H54 (cell line): ENCODE measurements around the gene LMOD2.

Experiments
- DNase-seq: peaks from one replicate; pipeline ENCODE4 v3.0.0; 2011; ENCODE audit warnings: low spot score, mixed read lengths; ENCODE audit not compliant: insufficient read length
- FAIRE-seq: peaks from 3 replicates; lab custom pipeline; 2011; peaks lifted over from hg19 to GRCh38; lab: Jason Lieb, UNC
- POLR2A ChIP-seq: IDR thresholded peaks from 2 replicates; pipeline ENCODE4 v1.6.1; 2011; ENCODE audit warnings: low read depth, mild to moderate bottlenecking, low read length

The LMOD2 gene

DNA sequence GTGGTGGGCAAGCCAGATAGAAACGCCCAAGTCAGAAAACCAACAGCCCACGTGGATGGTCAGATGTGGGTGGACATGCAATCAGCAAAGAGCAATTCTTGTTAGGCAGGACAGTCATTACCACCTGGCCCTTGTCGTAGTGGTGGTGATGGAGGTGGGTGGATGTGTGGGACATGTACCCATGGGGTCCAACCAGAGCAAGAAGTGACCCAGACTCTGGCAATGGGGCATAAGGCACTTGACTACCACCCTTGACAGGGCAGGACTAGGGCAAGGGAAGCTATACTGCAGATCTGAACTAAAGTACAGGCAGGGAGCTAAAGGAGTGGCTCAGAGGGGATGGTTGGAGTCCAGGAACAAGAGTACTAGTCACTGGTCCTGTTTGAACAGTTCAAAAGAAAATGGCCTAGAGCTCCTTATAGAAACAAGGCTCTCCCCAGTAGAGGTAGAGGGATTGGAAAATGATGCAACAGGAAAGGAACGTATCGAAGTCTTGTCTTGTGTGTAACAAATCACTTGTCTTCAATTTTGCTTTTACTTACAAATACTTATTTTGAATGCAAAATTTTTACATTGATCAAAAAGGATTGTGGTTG, 17.6 kb downstream of the LMOD2 start:
- FAIRE-seq = no peak

DNA sequence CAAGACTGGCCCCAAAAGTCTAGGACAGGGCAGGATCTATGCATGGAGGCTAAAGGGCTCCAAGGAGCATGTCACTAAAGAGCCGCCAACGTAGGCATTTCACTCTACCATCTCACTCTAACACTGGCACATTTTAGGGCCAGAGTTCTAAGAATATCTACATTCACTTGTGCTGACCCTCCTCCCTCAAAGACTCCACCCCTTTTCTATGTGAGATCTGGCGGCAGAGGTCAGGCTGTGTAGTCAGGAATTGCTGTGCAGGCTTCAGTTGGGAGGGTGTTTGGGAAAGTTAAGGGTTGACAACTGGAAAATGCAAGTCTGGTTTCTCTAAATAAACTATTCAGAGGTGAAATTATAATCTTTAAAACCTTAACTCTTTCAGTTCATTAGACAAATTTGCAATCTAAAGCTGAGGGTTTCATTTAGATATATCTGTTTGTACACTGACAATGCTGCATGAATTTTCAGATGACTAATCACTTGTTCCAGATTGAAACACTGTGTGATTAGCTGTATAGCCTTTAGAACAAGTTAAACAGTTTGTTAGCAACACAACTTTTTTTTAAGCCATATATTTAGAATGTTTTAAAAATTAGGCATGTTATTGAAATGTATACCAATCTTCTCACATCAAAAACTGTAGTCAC, 18.2 kb downstream of the LMOD2 start:
- DNase-seq (no peak), FAIRE-seq (no peak)
- no peak for TF ChIP-seq POLR2A

More for the DNA sequence above, 17.6 kb downstream of the LMOD2 start:
- TF ChIP-seq POLR2A = no peak
- no peak for DNase-seq

DNA sequence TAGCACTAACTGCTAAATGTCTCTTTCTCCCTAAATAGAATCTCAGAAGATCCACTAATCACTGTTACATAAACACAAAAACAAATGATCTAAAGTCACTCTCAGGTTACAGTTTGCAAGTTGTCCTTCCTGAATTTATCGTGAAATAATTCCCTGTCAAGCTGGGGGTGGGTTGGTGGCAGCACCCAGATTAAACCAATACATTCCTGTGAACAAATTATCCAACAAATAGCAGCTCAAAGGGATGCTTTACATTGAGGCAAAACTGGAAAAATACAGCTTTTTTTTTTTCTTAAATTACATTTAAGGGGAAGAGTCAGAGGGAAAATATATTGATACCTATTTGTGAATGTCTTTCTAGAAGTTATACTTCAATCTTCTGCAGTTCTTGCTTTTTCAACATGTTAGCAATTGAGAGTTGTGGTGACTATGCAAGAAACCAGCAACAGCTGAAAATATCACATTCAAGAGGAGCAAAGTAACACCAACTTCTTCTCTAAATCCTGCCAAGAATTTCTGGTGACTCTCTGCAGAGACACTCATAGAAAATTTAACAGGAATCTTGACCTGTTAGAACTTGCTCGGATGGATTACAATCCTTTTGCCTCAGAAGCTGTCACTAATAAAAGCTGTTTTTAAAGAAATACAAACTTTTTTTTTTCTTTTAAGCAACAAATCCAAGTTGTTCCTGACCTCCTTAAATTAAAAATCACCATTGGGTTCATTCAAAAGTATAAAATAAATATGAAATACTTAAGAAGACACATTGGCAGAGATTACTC, 18.9 kb downstream of the LMOD2 start:
- no peak for DNase-seq
- no peak for TF ChIP-seq POLR2A
- no peak for FAIRE-seq

DNA sequence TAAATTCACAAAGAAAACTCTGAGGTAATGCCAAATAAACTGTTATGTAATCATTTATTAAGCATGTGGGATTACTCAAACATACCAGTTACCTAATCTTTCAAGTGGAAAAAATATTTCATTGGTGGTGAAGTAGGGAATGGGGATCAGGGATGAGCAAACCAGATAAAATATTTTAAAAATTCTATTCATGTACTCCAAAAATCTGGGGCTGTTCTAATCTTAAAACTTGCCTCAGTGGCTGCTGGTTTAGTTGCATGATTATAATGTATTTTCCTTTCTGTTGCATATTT, 19.5 kb downstream of the LMOD2 start:
- FAIRE-seq = no peak
- DNase-seq = no peak
- TF ChIP-seq POLR2A = no peak

DNA sequence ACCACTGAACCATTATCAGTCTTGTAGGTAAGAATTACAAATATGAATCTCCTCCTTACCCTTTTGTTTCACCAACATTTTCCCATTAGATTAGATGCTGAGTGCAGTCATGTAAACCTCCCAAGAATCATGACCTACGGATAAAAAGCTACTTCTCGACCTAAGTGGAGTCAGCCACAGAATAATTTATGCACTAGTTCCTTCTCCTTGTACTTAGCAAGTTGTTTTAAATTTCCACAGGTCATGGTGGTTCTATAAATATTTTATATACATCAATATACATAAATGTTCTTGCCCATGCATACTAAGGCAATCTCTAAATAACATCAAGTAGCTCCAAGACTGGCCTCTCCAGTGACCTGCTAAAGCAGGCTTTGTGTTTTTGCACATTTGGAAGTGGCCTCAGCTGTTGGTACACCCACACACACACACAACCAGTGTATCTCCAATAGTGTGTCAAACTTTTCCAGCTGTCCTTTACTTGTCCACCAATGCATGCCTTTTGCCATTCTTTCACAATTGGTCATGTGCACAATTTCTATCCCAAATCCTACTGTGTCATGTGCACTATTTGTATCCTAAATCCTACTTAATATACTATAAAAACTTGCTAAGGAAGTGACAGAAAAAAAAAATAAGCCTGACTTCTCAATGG, 21.5 kb downstream of the LMOD2 start:
- DNase-seq (no peak), FAIRE-seq (no peak)
- no peak for TF ChIP-seq POLR2A

DNA sequence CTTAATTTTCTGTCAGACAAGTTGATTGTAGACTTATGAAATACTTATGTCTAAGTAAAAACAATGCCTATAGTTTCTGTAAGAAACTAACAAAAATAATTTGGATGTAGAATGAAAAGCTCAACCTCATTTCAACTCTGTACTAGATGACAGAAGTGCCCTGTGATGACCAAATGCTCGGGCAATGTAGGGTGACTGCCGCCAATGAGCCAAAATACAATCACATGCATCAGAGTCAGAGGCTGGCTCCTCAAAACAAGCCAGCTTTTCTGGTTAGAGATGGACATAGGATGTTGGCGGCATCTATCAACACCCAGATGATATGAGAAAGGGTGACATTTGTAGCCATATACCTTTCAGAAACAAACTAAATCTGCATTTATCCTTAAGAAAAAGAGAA, 23.9 kb downstream of the LMOD2 start:
- DNase-seq (no peak), FAIRE-seq (no peak)
- TF ChIP-seq POLR2A = no peak

DNA sequence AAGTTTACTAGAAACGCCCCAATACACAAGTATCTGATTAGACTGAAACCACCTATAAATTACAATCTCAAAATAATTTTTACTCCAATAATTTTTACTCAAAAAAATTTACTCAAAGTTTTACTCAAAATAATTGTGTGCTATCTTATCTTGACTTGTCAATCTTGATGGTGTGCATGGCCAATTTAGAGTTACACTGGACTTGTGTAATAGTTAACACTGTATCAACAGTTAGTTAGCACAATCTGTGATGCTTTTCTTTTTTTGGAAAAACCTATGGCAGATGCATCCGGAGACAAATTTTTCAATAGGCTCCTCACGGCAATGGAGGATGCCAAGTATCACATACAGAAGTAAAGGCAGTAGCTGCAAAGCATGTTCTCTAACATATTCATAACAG, 24.9 kb downstream of the LMOD2 start:
- DNase-seq (no peak), FAIRE-seq (no peak)
- TF ChIP-seq POLR2A = no peak

DNA sequence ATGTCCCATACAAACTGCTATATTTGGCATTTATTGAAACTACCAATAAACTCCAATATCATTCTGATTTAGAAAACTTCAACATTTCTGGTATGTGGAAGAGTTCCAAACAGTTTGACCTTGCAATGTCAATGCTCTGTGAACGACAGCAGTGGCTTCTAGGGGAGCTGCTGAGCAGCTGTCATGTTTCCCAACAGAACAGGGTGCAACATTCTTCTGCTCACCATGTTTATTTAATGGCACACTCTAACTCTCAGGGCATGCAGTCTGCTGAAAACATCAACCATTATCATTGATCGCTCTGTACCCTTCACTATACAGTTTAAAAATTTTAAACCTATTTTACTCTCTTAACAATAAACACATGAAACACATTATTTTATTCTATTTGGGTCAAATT, 25.9 kb downstream of the LMOD2 start:
- DNase-seq = no peak
- FAIRE-seq = no peak
- no peak for TF ChIP-seq POLR2A

DNA sequence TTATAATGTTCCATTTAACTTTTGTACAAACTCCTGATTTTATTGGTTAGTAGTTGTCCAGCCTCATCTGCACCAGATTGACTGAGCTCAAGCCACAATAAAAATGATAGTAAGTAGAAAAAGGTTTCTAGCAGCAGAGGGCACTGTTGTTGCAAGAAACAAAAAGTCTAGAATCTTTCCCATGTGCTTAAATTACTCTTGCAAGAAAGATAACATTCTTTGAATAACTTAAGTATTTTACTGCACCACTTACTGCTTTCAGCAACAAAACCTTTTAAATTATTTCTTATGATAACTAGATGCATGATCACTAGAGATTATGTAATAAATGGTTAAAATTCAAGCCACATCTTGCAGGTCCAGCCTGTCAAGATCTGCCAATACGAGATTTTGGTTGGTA, 27.0 kb downstream of the LMOD2 start:
- TF ChIP-seq POLR2A = no peak
- DNase-seq (no peak), FAIRE-seq (peak; percentile 71)

DNA sequence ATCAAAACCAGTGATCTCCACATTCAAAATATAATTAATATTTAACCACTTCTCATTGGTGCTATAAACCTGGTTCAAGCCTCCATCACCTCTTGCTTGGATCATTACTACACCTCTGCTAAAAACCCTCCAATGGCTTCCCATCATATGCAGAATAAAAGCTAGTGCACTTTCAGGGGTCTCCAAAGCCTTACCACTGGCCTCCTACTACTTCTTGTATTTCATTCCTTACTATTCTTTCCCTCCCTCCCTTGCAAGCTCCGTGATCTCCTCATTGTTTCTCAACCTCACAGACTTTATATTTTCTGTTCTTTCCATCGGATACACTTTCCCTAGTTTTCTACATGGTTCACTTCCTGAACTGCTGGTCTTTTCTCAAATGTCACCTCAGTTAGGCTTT, 31.5 kb downstream of the LMOD2 start:
- TF ChIP-seq POLR2A = no peak
- no peak for FAIRE-seq

DNA sequence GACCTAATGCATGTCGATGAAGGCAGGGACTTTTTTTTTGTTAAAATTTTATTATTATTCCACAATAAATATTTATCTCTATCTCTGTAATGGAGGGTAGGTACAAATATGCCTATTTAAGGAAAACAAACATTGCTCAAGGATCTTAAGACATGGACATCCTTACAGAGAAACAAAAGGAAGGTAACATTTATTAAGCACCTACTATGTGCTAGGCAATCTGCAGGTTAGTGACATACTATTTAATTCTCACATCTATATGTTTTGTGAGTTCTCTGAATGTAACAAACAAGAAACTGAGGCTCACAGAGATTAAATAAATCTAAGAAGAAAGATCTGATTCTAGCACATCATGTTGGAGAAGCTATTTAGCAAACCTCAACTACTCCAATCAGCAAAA, 32.1 kb downstream of the LMOD2 start:
- no peak for TF ChIP-seq POLR2A
- DNase-seq (no peak), FAIRE-seq (no peak)

More for the DNA sequence above, 31.5 kb downstream of the LMOD2 start:
- no peak for DNase-seq

DNA sequence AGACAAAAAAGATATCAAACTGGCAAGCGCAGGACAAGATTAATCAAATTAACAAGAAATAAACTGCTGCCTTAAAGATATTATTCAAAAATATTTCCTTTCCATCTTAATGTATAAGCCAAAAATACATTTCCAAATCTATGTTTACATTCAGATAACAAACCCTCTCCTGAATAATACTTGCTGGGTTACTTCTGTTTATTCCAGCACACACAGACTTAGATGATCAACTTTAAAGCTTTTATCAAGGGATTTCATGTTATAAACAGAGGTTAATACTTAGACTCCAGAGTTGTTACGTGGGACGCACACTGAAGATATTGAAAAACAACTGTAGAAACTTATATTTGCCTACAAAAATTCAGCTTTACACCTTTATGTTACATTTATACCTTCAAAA, 33.6 kb downstream of the LMOD2 start:
- no peak for TF ChIP-seq POLR2A
- DNase-seq (no peak), FAIRE-seq (no peak)

DNA sequence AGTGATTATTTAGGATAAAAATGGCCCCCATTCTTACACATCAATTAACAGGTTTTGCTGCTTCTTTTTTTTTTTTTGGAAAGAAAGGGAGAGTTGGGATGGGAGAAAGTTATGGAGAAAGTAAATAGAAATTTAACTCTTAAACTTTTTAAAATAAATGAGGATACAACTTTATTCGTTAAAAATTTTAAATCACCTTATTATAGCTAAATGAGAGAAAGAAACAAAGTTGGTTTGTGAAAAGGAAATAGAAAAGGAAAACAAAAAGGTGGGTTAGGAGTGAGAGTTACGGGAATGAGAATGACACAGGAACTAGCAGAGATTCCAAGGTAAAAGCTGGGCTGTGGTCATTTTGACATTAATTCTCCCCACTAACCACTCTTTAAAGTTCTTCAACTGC, 34.9 kb downstream of the LMOD2 start:
- FAIRE-seq (no peak), DNase-seq (no peak)
- no peak for TF ChIP-seq POLR2A

DNA sequence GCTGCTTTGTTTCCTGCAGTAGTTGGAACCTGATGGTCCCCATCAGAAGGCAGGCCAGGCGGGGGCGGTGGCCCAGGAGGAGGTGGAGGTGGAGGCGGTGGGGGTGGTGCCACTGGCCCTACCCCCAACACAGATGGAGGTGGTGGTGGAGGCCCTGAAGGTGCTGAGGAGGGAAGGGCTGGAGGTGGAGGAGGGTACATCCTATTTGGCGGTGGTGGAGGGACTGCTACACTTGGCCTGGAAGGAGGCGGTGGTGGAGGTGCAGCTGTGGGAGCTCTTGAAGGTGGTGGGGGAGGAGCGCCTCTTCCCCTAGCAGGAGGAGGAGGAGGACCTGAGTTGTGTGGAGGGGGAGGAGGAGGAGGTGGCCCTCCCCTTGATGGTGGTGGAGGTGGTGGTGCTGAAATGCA, 36.8 kb downstream of the LMOD2 start:
- FAIRE-seq (no peak), DNase-seq (no peak)
- no peak for TF ChIP-seq POLR2A
